Measurements from ENCODE around the gene E2F2. TPM values are rescaled to one million over a fixed set of nuclear protein-coding genes. Genes with fewer than 3 reads are reported as not detected.

The E2F2 gene
- polyA plus RNA-seq, 6 donors from 2014 or later = 0.06 to 1.7 (median 0.46) TPM

GRCh38 chr1:23477359-23478144 is 53.5 kb downstream of the E2F2 start:
- H3K36me3 Mint-ChIP-seq = no peaks in the 10 kb centered on the region
- peaks cover 21 to 43% (median 30%) of the 10 kb centered on the region in 3 donors for H3K27me3 Mint-ChIP-seq
- peaks cover 0 to 6% (median 0%) of the 10 kb centered on the region in 3 donors for H3K4me1 Mint-ChIP-seq
- H3K4me3 Mint-ChIP-seq = no peak overlapping the region
- H3K27ac Mint-ChIP-seq = no peak overlapping the region
- no peak for ATAC-seq (ENCODE audit: low read depth in 2 of 2)
- DNase-seq = no peak
- no peaks in the 10 kb centered on the region for H3K9me3 Mint-ChIP-seq

DNA sequence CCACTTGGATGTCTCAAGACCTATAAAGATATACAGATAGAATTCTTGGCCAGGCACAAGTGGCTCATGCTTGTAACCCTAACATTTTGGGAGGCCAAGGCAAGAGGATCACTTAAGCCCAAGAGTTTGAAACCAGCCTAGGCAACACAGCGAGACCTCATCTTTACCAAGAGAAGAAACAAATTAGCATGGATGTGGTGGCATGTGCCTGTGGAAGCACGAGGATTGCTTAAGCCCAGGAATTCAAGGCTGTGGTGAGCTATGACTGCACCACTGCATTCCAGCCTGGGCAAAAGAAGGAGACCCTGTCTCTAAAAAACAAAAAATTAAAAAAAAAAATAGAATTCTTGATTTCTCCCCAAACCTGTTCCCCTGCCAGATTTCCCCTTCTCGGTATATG is 55.4 kb downstream of the E2F2 start:
- Mint-ChIP-seq H3K9me3 (no peaks in the 10 kb centered on the region), H3K4me1 (peaks cover 0 to 2% (median 0%) of the 10 kb centered on the region in 3 donors), H3K27me3 (peaks cover 22 to 31% (median 25%) of the 10 kb centered on the region in 3 donors), H3K27ac (no peak overlapping the region), H3K4me3 (no peak overlapping the region), H3K36me3 (no peaks in the 10 kb centered on the region)
- DNase-seq (no peak), ATAC-seq (ENCODE audit: low read depth in 2 of 2) (no peak)

DNA sequence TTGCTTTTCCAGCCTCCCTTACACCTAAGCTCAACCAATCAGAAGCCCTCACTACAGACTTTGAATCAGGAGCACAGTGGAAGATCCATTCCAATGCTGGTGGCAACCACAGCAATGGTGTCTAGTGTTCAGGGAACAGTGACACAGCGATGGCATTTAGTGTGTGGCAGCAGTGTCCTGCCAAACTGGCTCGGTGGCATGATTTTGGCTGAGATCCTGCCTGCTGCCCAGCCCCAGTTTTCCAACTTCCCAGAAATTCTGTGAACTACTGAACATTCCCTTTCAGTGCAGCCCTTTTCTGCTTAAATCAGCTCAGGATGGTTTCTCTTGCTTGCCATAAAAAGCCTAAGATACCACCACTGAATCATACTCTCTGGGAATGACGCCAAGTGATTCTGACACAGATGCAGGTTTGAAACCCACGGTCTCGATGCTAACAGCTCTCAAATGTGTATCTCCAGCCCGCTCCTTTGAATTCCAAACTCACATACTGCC is 55.9 kb downstream of the E2F2 start:
- Mint-ChIP-seq H3K9me3 (no peaks in the 10 kb centered on the region), H3K4me3 (no peak overlapping the region), H3K36me3 (no peaks in the 10 kb centered on the region), H3K27ac (no peak overlapping the region), H3K4me1 (no peaks in the 10 kb centered on the region), H3K27me3 (peaks cover 18 to 27% (median 21%) of the 10 kb centered on the region in 3 donors)
- no peak for ATAC-seq (ENCODE audit: low read depth in 2 of 2)
- no peak for DNase-seq

DNA sequence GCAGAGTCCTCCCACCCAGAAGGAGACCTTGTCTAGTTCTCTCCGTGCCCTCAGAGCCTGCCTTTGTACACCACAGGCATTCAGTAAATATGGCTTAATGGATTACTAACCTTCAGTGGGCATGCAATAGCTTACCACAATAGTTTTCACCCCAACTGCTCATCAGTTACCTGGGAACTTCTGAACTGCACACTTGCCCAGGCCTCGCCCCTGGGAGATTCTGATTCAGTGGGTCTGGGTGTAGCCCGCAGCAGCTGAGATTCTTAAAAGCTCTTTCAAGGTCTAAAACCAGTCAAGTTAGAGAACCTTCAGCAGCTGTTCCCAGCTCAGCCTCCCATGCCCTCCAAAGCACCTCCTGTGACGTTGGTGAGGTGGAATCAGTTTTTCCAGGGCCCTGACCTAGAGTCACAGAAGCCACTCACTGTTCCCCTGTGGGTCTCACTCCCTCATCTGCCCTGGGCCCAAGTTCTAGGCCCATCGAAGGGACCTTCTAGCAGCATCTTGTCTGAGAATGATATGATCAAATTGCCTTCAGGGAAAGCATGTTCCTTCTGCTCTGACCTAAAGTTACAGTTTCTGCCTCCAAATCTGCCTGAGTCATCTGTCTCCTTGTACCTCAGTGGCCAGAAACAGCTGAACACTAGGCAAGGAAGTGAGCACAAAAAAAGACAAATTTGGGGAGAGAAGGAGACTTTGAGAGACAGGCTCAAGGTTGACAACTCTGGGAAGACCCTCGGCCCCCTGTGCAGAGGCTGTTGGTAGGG is 57.8 kb downstream of the E2F2 start:
- no peaks in the 10 kb centered on the region for H3K4me1 Mint-ChIP-seq
- ATAC-seq (ENCODE audit: low read depth in 2 of 2) (no peak), DNase-seq (no peak)
- no peak overlapping the region for H3K27ac Mint-ChIP-seq
- H3K36me3 Mint-ChIP-seq = no peaks in the 10 kb centered on the region
- no peak overlapping the region for H3K4me3 Mint-ChIP-seq
- peaks cover 16 to 20% (median 19%) of the 10 kb centered on the region in 3 donors for H3K27me3 Mint-ChIP-seq
- no peaks in the 10 kb centered on the region for H3K9me3 Mint-ChIP-seq

GRCh38 chr1:23472351-23473036 is 58.5 kb downstream of the E2F2 start:
- H3K36me3 Mint-ChIP-seq = no peaks in the 10 kb centered on the region
- no peak overlapping the region for H3K4me3 Mint-ChIP-seq
- H3K27me3 Mint-ChIP-seq = peaks cover 14 to 19% (median 15%) of the 10 kb centered on the region in 3 donors
- no peaks in the 10 kb centered on the region for H3K4me1 Mint-ChIP-seq
- DNase-seq (no peak), ATAC-seq (ENCODE audit: low read depth in 2 of 2) (no peak)
- H3K9me3 Mint-ChIP-seq = no peaks in the 10 kb centered on the region
- no peak overlapping the region for H3K27ac Mint-ChIP-seq

- Mint-ChIP-seq H3K9me3 (no peaks in the 10 kb centered on the region), H3K27ac (no peak overlapping the region), H3K4me3 (no peak overlapping the region), H3K4me1 (no peaks in the 10 kb centered on the region), H3K36me3 (no peaks in the 10 kb centered on the region), H3K27me3 (peaks cover 9 to 17% (median 10%) of the 10 kb centered on the region in 3 donors)
- DNase-seq (no peak), ATAC-seq (ENCODE audit: low read depth in 2 of 2) (no peak)
Measured at GRCh38 chr1:23471473-23472075, 59.5 kb downstream of the E2F2 start.

- no peaks in the 10 kb centered on the region for H3K9me3 Mint-ChIP-seq
- no peak for ATAC-seq (ENCODE audit: low read depth in 2 of 2)
- no peaks in the 10 kb centered on the region for H3K36me3 Mint-ChIP-seq
- no peak for DNase-seq
- H3K4me3 Mint-ChIP-seq = no peak overlapping the region
- peak overlapping the region in 1 of 6 donors; percentile 27 for H3K27ac Mint-ChIP-seq
- H3K4me1 Mint-ChIP-seq = no peaks in the 10 kb centered on the region
- H3K27me3 Mint-ChIP-seq = peaks cover 5 to 10% (median 10%) of the 10 kb centered on the region in 3 donors
Measured at GRCh38 chr1:23470282-23471070, 60.6 kb downstream of the E2F2 start.

DNA sequence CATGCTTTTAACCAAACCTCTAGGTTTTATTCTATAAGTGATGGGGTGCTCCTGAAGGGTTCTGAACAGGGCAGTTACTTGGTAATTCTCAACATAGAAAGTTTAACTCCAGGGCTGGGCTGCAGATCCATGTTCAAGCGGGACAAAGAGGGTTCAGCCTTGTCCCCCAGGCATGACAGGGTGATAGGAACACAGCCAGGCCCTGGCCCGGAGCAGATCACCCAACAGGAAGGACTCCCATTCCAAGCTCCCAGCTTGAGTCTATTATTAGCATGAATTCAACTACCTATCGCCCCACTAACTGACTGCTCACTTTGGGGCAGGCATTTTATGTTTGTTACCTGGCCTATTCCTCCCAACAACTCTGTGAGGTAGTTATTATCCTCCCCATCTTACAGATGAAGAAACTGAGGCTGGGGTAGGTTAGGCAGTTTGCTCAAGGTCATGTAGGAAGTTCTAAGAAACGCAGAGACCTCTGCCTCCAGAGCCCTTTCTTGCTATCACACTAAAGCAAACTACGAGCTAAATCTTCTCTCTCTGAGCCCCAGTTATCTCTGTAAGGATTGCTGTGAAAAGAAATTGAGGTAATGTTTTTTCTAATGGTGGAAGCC is 61.6 kb downstream of the E2F2 start:
- DNase-seq (no peak), ATAC-seq (ENCODE audit: low read depth in 2 of 2) (no peak)
- H3K27ac Mint-ChIP-seq = no peak overlapping the region
- no peaks in the 10 kb centered on the region for H3K4me1 Mint-ChIP-seq
- H3K36me3 Mint-ChIP-seq = no peaks in the 10 kb centered on the region
- no peak overlapping the region for H3K4me3 Mint-ChIP-seq
- peaks cover 5 to 13% (median 10%) of the 10 kb centered on the region in 3 donors for H3K27me3 Mint-ChIP-seq
- H3K9me3 Mint-ChIP-seq = no peaks in the 10 kb centered on the region

- H3K27me3 Mint-ChIP-seq = peaks cover 0 to 26% (median 19%) of the 10 kb centered on the region in 3 donors
- DNase-seq (no peak), ATAC-seq (ENCODE audit: low read depth in 2 of 2) (no peak)
- H3K4me3 Mint-ChIP-seq = no peak overlapping the region
- peaks cover 0 to 1% (median 0%) of the 10 kb centered on the region in 7 donors for H3K9me3 Mint-ChIP-seq
- no peaks in the 10 kb centered on the region for H3K4me1 Mint-ChIP-seq
- H3K36me3 Mint-ChIP-seq = no peaks in the 10 kb centered on the region
- H3K27ac Mint-ChIP-seq = no peak overlapping the region
Measured at GRCh38 chr1:23466423-23466989, 64.5 kb downstream of the E2F2 start.

GRCh38 chr1:23463286-23463685 is 67.7 kb downstream of the E2F2 start:
- peaks cover 0 to 1% (median 0%) of the 10 kb centered on the region in 7 donors for H3K9me3 Mint-ChIP-seq
- H3K4me1 Mint-ChIP-seq = no peaks in the 10 kb centered on the region
- peaks cover 8 to 34% (median 21%) of the 10 kb centered on the region in 3 donors for H3K27me3 Mint-ChIP-seq
- no peak overlapping the region for H3K4me3 Mint-ChIP-seq
- ATAC-seq (ENCODE audit: low read depth in 2 of 2) (no peak), DNase-seq (no peak)
- no peak overlapping the region for H3K27ac Mint-ChIP-seq
- H3K36me3 Mint-ChIP-seq = no peaks in the 10 kb centered on the region

DNA sequence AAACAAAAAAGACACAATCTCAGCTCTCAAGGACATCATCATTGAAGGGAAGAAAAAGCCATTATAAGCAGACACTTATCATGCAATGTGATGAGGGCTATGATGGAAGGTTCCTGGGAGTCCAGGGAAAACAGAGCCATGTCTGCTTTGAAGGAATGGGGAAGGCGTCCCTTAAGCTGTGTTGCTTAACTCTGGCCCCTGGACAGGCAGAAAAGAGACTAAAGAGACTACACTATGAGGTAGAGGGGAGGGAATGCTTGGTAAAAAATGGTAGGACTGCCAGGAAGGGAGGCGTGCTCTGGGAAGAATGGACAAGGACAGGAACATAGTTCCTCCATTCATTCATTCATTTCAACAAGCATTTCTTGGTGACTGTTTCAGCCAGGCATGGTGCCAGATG is 68.3 kb downstream of the E2F2 start:
- H3K27me3 Mint-ChIP-seq = peaks cover 10 to 39% (median 26%) of the 10 kb centered on the region in 3 donors
- no peak for DNase-seq
- peaks cover 0 to 3% (median 0%) of the 10 kb centered on the region in 7 donors for H3K9me3 Mint-ChIP-seq
- peaks cover 0 to 5% of the 10 kb centered on the region in 2 donors for H3K36me3 Mint-ChIP-seq
- H3K27ac Mint-ChIP-seq = no peak overlapping the region
- no peak for ATAC-seq (ENCODE audit: low read depth in 2 of 2)
- no peaks in the 10 kb centered on the region for H3K4me1 Mint-ChIP-seq
- H3K4me3 Mint-ChIP-seq = no peak overlapping the region

- H3K4me3 Mint-ChIP-seq = no peak overlapping the region
- ATAC-seq (ENCODE audit: low read depth in 2 of 2) (no peak), DNase-seq (no peak)
- peaks cover 0 to 4% (median 0%) of the 10 kb centered on the region in 7 donors for H3K9me3 Mint-ChIP-seq
- peaks cover 0 to 7% of the 10 kb centered on the region in 2 donors for H3K36me3 Mint-ChIP-seq
- peaks cover 20 to 50% (median 38%) of the 10 kb centered on the region in 3 donors for H3K27me3 Mint-ChIP-seq
- no peaks in the 10 kb centered on the region for H3K4me1 Mint-ChIP-seq
- no peak overlapping the region for H3K27ac Mint-ChIP-seq
Measured at GRCh38 chr1:23461050-23461449, 70.0 kb downstream of the E2F2 start.
